Measurements from ENCODE around the gene LINC00237.
A peak's percentile ranks its signal among the peaks of the same experiment; 100 is the strongest.

LINC00237 gene

GRCh38 chr20:21099751-21100577 lies 6.2 kb downstream of the LINC00237 start:
- TF ChIP-seq RAD21 (IDR thresholded peaks at IDR 0.05; ENCODE audit: low read depth) (no peak), TEAD4 (IDR thresholded peaks at IDR 0.05) (no peak), TCF12 (IDR thresholded peaks at IDR 0.05; ENCODE audit: low read depth) (no peak), ZBTB7A (IDR thresholded peaks at IDR 0.05; ENCODE audit: low read depth) (no peak), EGR1 (IDR thresholded peaks at IDR 0.05) (no peak), CEBPB (IDR thresholded peaks at IDR 0.05) (no peak), CREB1 (IDR thresholded peaks at IDR 0.05; ENCODE audit: low read depth) (no peak), TAF1 (IDR thresholded peaks at IDR 0.05; ENCODE audit: low read depth) (no peak), NFIC (IDR thresholded peaks at IDR 0.05) (no peak)
- TF ChIP-seq, protein P1, sequence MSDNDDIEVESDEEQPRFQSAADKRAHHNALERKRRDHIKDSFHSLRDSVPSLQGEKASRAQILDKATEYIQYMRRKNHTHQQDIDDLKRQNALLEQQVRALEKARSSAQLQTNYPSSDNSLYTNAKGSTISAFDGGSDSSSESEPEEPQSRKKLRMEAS (IDR thresholded peaks at IDR 0.05): no peak
- TF ChIP-seq, protein P2, sequence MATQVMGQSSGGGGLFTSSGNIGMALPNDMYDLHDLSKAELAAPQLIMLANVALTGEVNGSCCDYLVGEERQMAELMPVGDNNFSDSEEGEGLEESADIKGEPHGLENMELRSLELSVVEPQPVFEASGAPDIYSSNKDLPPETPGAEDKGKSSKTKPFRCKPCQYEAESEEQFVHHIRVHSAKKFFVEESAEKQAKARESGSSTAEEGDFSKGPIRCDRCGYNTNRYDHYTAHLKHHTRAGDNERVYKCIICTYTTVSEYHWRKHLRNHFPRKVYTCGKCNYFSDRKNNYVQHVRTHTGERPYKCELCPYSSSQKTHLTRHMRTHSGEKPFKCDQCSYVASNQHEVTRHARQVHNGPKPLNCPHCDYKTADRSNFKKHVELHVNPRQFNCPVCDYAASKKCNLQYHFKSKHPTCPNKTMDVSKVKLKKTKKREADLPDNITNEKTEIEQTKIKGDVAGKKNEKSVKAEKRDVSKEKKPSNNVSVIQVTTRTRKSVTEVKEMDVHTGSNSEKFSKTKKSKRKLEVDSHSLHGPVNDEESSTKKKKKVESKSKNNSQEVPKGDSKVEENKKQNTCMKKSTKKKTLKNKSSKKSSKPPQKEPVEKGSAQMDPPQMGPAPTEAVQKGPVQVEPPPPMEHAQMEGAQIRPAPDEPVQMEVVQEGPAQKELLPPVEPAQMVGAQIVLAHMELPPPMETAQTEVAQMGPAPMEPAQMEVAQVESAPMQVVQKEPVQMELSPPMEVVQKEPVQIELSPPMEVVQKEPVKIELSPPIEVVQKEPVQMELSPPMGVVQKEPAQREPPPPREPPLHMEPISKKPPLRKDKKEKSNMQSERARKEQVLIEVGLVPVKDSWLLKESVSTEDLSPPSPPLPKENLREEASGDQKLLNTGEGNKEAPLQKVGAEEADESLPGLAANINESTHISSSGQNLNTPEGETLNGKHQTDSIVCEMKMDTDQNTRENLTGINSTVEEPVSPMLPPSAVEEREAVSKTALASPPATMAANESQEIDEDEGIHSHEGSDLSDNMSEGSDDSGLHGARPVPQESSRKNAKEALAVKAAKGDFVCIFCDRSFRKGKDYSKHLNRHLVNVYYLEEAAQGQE (IDR thresholded peaks at IDR 0.05; ENCODE audit: low read depth): no peak

GRCh38 chr20:21096321-21097043 lies 9.7 kb downstream of the LINC00237 start:
- TF ChIP-seq RAD21 (IDR thresholded peaks at IDR 0.05; ENCODE audit: low read depth): no peak
- TF ChIP-seq USF1 (IDR thresholded peaks at IDR 0.05): peak; percentile 93

GRCh38 chr20:21092806-21093205 lies 13.4 kb downstream of the LINC00237 start:
- TF ChIP-seq, protein P2 (IDR thresholded peaks at IDR 0.05; ENCODE audit: low read depth): no peak
- no peak for TF ChIP-seq TCF12 (IDR thresholded peaks at IDR 0.05; ENCODE audit: low read depth)
- no peak for TF ChIP-seq CEBPB (IDR thresholded peaks at IDR 0.05)
- TF ChIP-seq, protein P1 (IDR thresholded peaks at IDR 0.05): no peak
- no peak for TF ChIP-seq FOXM1 (IDR thresholded peaks at IDR 0.05; ENCODE audit: borderline replicate concordance, low read depth)
- no peak for TF ChIP-seq EP300 (IDR thresholded peaks at IDR 0.05; ENCODE audit: borderline replicate concordance)
- no peak for TF ChIP-seq TAF1 (IDR thresholded peaks at IDR 0.05; ENCODE audit: low read depth)
- TF ChIP-seq TEAD4 (IDR thresholded peaks at IDR 0.05): no peak
- no peak for TF ChIP-seq USF1 (IDR thresholded peaks at IDR 0.05)
- no peak for TF ChIP-seq RAD21 (IDR thresholded peaks at IDR 0.05; ENCODE audit: low read depth)
- TF ChIP-seq NFIC (IDR thresholded peaks at IDR 0.05): no peak
- TF ChIP-seq ZBTB7A (IDR thresholded peaks at IDR 0.05; ENCODE audit: low read depth): no peak
- TF ChIP-seq YY1 (IDR thresholded peaks at IDR 0.05; ENCODE audit: low read depth): no peak

GRCh38 chr20:21090721-21091120 lies 15.4 kb downstream of the LINC00237 start:
- no peak for TF ChIP-seq YY1 (IDR thresholded peaks at IDR 0.05; ENCODE audit: low read depth)
- TF ChIP-seq, protein P2 (IDR thresholded peaks at IDR 0.05; ENCODE audit: low read depth): no peak
- no peak for TF ChIP-seq RAD21 (IDR thresholded peaks at IDR 0.05; ENCODE audit: low read depth)
- no peak for TF ChIP-seq TCF12 (IDR thresholded peaks at IDR 0.05; ENCODE audit: low read depth)
- TF ChIP-seq EP300 (IDR thresholded peaks at IDR 0.05; ENCODE audit: borderline replicate concordance): no peak
- TF ChIP-seq FOXM1 (IDR thresholded peaks at IDR 0.05; ENCODE audit: borderline replicate concordance, low read depth): no peak
- no peak for TF ChIP-seq ZBTB7A (IDR thresholded peaks at IDR 0.05; ENCODE audit: low read depth)
- no peak for TF ChIP-seq CEBPB (IDR thresholded peaks at IDR 0.05)
- TF ChIP-seq TAF1 (IDR thresholded peaks at IDR 0.05; ENCODE audit: low read depth): no peak
- TF ChIP-seq USF1 (IDR thresholded peaks at IDR 0.05): no peak
- TF ChIP-seq NFIC (IDR thresholded peaks at IDR 0.05): no peak
- TF ChIP-seq CREB1 (IDR thresholded peaks at IDR 0.05; ENCODE audit: low read depth): no peak
- TF ChIP-seq, protein P1 (IDR thresholded peaks at IDR 0.05): no peak
- TF ChIP-seq TEAD4 (IDR thresholded peaks at IDR 0.05): no peak
- TF ChIP-seq EGR1 (IDR thresholded peaks at IDR 0.05): no peak
